Mesangial cell (primary cell): ENCODE measurements around the gene ZNF740. TPM values are rescaled to one million over a fixed set of nuclear protein-coding genes. Genes with fewer than 3 reads are reported as not detected.

Experiments used
- total RNA-seq: library from RNA; depleted of rRNA; stranded (reverse); fragments of >200 nt; gene quantifications from 2 replicates; pipeline ENCODE4 v1.2.3, GENCODE V29; 2015

Gene ZNF740, protein sequence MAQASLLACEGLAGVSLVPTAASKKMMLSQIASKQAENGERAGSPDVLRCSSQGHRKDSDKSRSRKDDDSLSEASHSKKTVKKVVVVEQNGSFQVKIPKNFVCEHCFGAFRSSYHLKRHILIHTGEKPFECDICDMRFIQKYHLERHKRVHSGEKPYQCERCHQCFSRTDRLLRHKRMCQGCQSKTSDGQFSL
- total RNA-seq = 3.9 and 9.9 TPM in 2 replicates

DNA sequence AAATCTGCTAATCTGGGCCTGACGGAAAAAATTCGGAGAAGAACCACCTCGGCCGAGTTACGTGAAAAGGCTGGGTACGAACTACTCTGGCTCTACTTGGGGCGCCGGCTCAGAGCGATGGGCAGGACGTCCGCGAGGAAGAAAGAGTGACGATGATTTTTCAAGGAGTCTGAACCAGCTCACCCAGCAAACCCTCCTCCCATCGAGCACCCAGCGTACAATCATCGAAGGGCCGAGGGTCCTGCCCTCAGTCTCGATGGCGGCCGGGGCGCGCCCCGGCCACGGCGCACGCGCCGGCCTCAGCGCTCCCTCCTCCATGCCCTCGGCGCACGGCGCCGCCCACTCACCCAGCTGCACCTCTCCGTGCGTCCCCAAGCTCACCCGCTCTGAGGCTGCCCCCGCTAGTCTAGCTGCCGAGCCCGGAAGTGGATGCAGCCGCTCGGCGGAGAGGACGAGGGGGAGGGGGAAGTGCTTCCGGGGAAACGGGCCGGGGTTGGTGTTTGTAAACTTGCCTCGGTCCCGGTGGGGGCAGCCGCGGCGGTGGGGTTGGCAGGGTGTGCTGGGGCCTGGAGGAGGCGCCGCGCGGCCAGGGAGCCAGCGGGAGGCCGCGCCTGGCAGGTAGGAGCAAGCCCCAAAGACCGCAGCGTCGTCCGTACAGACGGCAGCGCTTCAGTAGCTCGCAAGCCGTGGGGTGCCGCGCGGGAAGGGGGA lies at the start of gene ZNF740, which contains the start of gene CSAD:
Gene ZNF740 (plus strand): TSS at position 503 of the 711 bp plus-strand sequence. CDS start 1,262 bp downstream, outside the sequence.
Gene CSAD (minus strand): TSS at position 706 of the 711 bp plus-strand sequence. CDS start 7,455 bp downstream, outside the sequence.

DNA sequence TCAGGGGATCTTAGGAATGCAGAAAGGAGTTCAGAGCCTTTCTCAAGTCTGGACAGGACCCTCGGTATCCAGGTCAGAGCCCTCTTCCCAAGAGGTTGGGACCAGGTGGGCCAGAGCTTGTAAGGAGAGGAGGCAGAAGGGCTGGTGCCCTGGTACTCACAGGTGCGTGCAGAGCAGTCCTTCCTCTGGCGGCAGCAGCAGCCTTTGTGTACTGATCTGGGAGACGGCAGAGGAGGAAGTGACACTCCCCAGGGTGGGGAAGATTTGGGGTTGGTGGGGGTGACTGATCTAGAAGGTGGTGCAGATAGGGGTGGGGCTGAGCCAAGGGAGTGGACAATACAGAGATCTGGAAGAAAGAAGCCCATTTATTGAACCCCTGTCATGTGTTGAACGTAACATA lies 26.5 kb downstream of the ZNF740 start, which contains the start of gene ITGB7:
Gene ITGB7 (minus strand): TSS at position 210 of the 400 bp plus-strand sequence. CDS start 6,808 bp downstream, outside the sequence.

DNA sequence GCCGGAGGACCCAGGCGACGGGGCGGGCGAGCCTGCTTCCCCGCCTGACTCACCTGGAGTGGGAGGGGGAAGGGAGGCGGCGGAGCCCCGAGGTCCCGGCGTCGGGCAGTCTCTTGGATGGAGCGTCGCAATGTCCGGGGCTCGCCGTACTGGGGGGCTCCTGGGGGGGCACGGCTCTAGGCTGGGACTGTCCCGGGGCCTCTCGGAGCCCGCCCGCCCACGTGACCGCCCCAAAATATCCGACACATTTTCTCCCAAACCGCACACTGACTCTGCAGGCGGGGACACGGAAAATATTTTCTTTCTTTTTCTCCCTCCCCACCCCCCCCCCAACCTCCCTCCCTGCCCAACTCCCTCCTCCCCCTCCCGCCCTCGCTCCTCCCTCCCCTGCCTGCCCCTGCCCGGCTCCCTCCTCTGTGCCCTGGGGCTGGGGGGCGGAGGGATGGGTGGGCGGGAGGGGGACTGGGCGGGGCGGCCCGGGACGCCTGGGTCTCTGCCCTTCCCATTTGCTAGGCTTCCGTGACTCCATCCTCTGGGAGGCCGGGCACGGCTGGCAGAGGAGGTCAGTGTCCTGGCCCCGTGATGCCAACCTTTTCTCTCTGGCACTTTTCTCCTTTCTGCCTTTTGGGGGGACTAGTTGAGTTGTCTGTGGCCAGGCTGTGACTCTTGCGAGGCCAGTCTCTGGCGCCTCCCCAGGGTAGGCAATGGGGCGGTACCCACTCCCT lies 51.6 kb downstream of the ZNF740 start, which contains the start of gene RARG:
Gene RARG (minus strand): TSS at position 289 of the 725 bp plus-strand sequence. CDS start 4,664 bp downstream, outside the sequence.

Other genes starting within 250 kb of the ZNF740 start
- gene KRT18, start 231.6 kb upstream of the ZNF740 start, total RNA-seq = 833 and 942 TPM in 2 replicates
- gene EIF4B, start 174.3 kb upstream of the ZNF740 start, total RNA-seq = 286 and 397 TPM in 2 replicates
- 19.6 and 39.2 TPM in 2 replicates for gene TNS2, start 130.7 kb upstream of the ZNF740 start, total RNA-seq
- gene SPRYD3, start 101.3 kb upstream of the ZNF740 start, total RNA-seq = 22.7 and 24.0 TPM in 2 replicates
- 120 and 258 TPM in 2 replicates for gene IGFBP6, start 83.1 kb upstream of the ZNF740 start, total RNA-seq
- not detected in 2 replicates for gene SOAT2, start 77.2 kb upstream of the ZNF740 start, total RNA-seq
- 1.6 and 8.7 TPM in 2 replicates for gene CSAD, start 203 bp downstream of the ZNF740 start, total RNA-seq
- 0.89 TPM in 1 of 2 replicates, not detected in the other for gene ITGB7, start 26.5 kb downstream of the ZNF740 start, total RNA-seq
- gene RARG, start 51.5 kb downstream of the ZNF740 start, total RNA-seq = 9.8 and 26.1 TPM in 2 replicates
- 1.3 and 26.6 TPM in 2 replicates for gene ESPL1, start 87.6 kb downstream of the ZNF740 start, total RNA-seq
- gene PFDN5, start 114.8 kb downstream of the ZNF740 start, total RNA-seq = 240 and 333 TPM in 2 replicates
- gene MYG1, start 119.0 kb downstream of the ZNF740 start, total RNA-seq = 74.3 and 81.6 TPM in 2 replicates
- 48.6 and 82.5 TPM in 2 replicates for gene AAAS, start 140.9 kb downstream of the ZNF740 start, total RNA-seq
- not detected in 2 replicates for gene SP7, start 155.6 kb downstream of the ZNF740 start, total RNA-seq
- gene SP1, start 199.5 kb downstream of the ZNF740 start, total RNA-seq = 37.0 and 60.8 TPM in 2 replicates
- gene AMHR2, start 243.1 kb downstream of the ZNF740 start, total RNA-seq = not detected in 2 replicates